Camera-type eye (tissue), 1 donor: Measurements from ENCODE around the gene ZNF200. TPM values are rescaled to one million over a fixed set of nuclear protein-coding genes. Genes with fewer than 3 reads are reported as not detected.

Experiments used
- total RNA-seq: library from RNA; depleted of rRNA; stranded (reverse); fragments of >200 nt; gene quantifications from one replicate; pipeline ENCODE4 v1.2.3, GENCODE V29; 2014

The ZNF200 gene
- 16.1 TPM for total RNA-seq

GRCh38 chr16:3234857-3235561 is at the start of gene ZNF200:
ZNF200 (minus strand) TSS chr16:3235158; CDS start chr16:3233755, 1,403 bp downstream.

GRCh38 chr16:3282730-3283542 is 48.0 kb upstream of the ZNF200 start, which contains the start of gene ZNF263:
ZNF263 (plus strand) TSS chr16:3283491; CDS start chr16:3283819, 328 bp downstream.

GRCh38 chr16:3256146-3256865 is 21.3 kb upstream of the ZNF200 start, which contains the start of gene MEFV:
MEFV (minus strand) TSS chr16:3256633; CDS start chr16:3256587, 46 bp downstream.

GRCh38 chr16:3187798-3188674 is 46.9 kb downstream of the ZNF200 start, which contains the start of gene OR1F1:
OR1F1 (plus strand) TSS chr16:3188204.

Other genes with a start within 250 kb of the ZNF200 start
- gene CLDN9, start 222.2 kb downstream of the ZNF200 start, total RNA-seq, result not detected
- not detected for gene CLDN6, start 217.0 kb downstream of the ZNF200 start, total RNA-seq
- gene TNFRSF12A, start 214.8 kb downstream of the ZNF200 start, total RNA-seq, result 10.3 TPM
- gene HCFC1R1, start 211.2 kb downstream of the ZNF200 start, total RNA-seq, result 10.0 TPM
- gene THOC6, start 211.1 kb downstream of the ZNF200 start, total RNA-seq, result 10.3 TPM
- gene BICDL2, start 198.2 kb downstream of the ZNF200 start, total RNA-seq, result 3.1 TPM
- gene MMP25, start 188.6 kb downstream of the ZNF200 start, total RNA-seq, result 2.1 TPM
- gene IL32, start 169.5 kb downstream of the ZNF200 start, total RNA-seq, result 33.9 TPM
- not detected for gene ZSCAN10, start 135.9 kb downstream of the ZNF200 start, total RNA-seq
- 19.0 TPM for gene ZNF205, start 122.6 kb downstream of the ZNF200 start, total RNA-seq
- 13.0 TPM for gene ZNF213, start 100.1 kb downstream of the ZNF200 start, total RNA-seq
- not detected for gene OR1F1, start 47.0 kb downstream of the ZNF200 start, total RNA-seq
- gene MEFV, start 21.5 kb upstream of the ZNF200 start, total RNA-seq, result 0.99 TPM
- gene ZNF263, start 48.3 kb upstream of the ZNF200 start, total RNA-seq, result 82.8 TPM
- gene TIGD7, start 70.3 kb upstream of the ZNF200 start, total RNA-seq, result 26.5 TPM
- gene ZNF75A, start 70.3 kb upstream of the ZNF200 start, total RNA-seq, result 67.9 TPM
- gene OR2C1, start 120.7 kb upstream of the ZNF200 start, total RNA-seq, result 0.99 TPM
- 15.6 TPM for gene ZSCAN32, start 165.8 kb upstream of the ZNF200 start, total RNA-seq
- gene ZNF174, start 166.1 kb upstream of the ZNF200 start, total RNA-seq, result 13.5 TPM
- 4.3 TPM for gene ZNF597, start 208.3 kb upstream of the ZNF200 start, total RNA-seq
- gene NAA60, start 208.5 kb upstream of the ZNF200 start, total RNA-seq, result 35.3 TPM